ENCODE measurements around the gene ITPK1.

The ITPK1 gene

DNA sequence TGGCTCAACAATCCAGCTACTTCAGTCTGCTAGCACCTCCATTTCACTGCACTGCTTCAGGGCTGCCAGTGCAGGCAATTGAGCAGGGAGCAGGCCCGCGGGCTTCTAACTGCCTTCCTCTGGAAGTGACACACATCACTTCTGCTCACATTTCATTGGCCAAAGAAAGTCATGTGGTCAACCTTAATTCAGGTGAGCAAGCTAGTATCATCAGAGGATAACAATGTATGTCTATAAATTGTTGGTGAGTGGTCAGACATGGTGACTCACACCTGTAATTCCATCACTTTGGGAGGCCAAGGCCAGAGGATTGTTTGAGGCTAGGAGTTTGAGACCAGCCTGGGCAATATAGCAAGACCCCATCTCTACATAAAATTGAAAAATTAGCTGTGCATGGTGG lies 215.1 kb downstream of the ITPK1 start:
- TF ChIP-seq, protein P1, sequence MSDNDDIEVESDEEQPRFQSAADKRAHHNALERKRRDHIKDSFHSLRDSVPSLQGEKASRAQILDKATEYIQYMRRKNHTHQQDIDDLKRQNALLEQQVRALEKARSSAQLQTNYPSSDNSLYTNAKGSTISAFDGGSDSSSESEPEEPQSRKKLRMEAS (IDR thresholded peaks at IDR 0.05): no peak
- TF ChIP-seq CEBPB (IDR thresholded peaks at IDR 0.05) (no peak), YY1 (IDR thresholded peaks at IDR 0.05; ENCODE audit: low read depth) (no peak), EP300 (IDR thresholded peaks at IDR 0.05; ENCODE audit: borderline replicate concordance) (no peak), NFIC (IDR thresholded peaks at IDR 0.05) (no peak), RAD21 (IDR thresholded peaks at IDR 0.05; ENCODE audit: low read depth) (no peak), TCF12 (IDR thresholded peaks at IDR 0.05; ENCODE audit: low read depth) (no peak), TEAD4 (IDR thresholded peaks at IDR 0.05) (no peak), ZBTB7A (IDR thresholded peaks at IDR 0.05; ENCODE audit: low read depth) (no peak), FOXM1 (IDR thresholded peaks at IDR 0.05; ENCODE audit: borderline replicate concordance, low read depth) (no peak), TAF1 (IDR thresholded peaks at IDR 0.05; ENCODE audit: low read depth) (no peak), CREB1 (IDR thresholded peaks at IDR 0.05; ENCODE audit: low read depth) (no peak), EGR1 (IDR thresholded peaks at IDR 0.05) (no peak)
- TF ChIP-seq, protein P2, sequence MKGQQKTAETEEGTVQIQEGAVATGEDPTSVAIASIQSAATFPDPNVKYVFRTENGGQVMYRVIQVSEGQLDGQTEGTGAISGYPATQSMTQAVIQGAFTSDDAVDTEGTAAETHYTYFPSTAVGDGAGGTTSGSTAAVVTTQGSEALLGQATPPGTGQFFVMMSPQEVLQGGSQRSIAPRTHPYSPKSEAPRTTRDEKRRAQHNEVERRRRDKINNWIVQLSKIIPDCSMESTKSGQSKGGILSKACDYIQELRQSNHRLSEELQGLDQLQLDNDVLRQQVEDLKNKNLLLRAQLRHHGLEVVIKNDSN (IDR thresholded peaks at IDR 0.05): no peak
- TF ChIP-seq, protein P3, sequence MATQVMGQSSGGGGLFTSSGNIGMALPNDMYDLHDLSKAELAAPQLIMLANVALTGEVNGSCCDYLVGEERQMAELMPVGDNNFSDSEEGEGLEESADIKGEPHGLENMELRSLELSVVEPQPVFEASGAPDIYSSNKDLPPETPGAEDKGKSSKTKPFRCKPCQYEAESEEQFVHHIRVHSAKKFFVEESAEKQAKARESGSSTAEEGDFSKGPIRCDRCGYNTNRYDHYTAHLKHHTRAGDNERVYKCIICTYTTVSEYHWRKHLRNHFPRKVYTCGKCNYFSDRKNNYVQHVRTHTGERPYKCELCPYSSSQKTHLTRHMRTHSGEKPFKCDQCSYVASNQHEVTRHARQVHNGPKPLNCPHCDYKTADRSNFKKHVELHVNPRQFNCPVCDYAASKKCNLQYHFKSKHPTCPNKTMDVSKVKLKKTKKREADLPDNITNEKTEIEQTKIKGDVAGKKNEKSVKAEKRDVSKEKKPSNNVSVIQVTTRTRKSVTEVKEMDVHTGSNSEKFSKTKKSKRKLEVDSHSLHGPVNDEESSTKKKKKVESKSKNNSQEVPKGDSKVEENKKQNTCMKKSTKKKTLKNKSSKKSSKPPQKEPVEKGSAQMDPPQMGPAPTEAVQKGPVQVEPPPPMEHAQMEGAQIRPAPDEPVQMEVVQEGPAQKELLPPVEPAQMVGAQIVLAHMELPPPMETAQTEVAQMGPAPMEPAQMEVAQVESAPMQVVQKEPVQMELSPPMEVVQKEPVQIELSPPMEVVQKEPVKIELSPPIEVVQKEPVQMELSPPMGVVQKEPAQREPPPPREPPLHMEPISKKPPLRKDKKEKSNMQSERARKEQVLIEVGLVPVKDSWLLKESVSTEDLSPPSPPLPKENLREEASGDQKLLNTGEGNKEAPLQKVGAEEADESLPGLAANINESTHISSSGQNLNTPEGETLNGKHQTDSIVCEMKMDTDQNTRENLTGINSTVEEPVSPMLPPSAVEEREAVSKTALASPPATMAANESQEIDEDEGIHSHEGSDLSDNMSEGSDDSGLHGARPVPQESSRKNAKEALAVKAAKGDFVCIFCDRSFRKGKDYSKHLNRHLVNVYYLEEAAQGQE (IDR thresholded peaks at IDR 0.05; ENCODE audit: low read depth): no peak

DNA sequence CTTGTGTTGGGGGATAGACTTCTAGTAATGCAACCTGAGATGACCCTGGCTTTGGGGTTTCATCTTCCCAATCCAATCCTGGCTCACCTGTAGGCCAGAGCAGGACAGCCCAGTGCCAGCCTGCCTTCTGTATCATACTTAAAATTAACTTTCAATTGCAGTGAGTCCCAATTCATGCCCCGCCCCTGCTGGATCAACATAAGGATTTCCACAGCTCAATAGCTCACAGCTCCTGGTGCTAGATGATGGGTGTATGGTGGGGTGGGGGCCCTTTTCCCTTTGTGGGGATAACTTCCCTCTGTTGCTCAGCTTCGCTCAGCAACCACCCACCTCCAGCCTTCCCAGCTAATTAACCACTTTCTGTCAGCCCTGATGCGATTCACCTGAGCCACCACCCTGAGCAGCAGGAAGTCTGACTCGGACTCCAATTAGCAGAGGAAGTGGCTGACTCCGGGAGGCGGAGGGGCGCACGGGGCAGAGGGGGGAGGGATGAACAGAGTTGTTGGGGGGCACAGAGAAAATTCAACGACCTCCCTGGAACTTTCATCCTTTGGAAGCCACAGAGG lies 217.1 kb downstream of the ITPK1 start:
- no peak for TF ChIP-seq EP300 (IDR thresholded peaks at IDR 0.05; ENCODE audit: borderline replicate concordance)
- TF ChIP-seq CEBPB (IDR thresholded peaks at IDR 0.05): no peak
- no peak for TF ChIP-seq YY1 (IDR thresholded peaks at IDR 0.05; ENCODE audit: low read depth)
- no peak for TF ChIP-seq TCF12 (IDR thresholded peaks at IDR 0.05; ENCODE audit: low read depth)

DNA sequence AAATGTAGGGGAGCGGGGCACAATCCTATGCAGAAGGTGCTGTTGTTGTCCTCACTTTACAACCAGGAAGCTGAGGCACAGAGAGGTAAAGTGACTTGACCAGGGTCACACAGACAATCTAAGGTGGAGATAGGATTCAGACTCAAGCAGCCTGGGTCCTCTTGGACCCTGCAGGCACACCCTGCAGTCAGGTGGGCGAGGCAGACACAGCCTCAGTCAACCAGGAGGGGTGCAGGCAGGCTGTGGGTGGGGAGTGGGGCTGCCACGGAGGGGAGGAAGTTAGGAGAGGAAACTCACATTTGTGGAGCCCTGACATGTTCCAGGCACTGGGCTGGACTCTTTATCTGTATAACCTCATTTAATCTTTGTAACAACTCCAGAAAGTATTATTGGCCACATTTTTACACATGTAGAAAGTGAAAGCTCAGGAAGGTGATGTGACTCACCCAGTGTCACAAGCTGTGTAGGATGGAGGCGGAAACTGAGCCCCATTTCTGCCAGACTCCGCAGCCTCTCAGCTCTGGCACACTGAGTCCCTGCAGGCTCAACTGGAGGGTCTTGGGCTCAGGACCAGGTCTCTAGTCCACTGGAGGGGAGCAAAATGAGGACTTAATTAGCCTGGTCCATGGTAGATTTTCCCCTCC lies 217.7 kb downstream of the ITPK1 start:
- TF ChIP-seq, protein P1 (IDR thresholded peaks at IDR 0.05): no peak
- no peak for TF ChIP-seq RAD21 (IDR thresholded peaks at IDR 0.05; ENCODE audit: low read depth)
- TF ChIP-seq CEBPB (IDR thresholded peaks at IDR 0.05): no peak
- no peak for TF ChIP-seq EP300 (IDR thresholded peaks at IDR 0.05; ENCODE audit: borderline replicate concordance)
- TF ChIP-seq NFIC (IDR thresholded peaks at IDR 0.05): no peak
- no peak for TF ChIP-seq TAF1 (IDR thresholded peaks at IDR 0.05; ENCODE audit: low read depth)
- no peak for TF ChIP-seq TCF12 (IDR thresholded peaks at IDR 0.05; ENCODE audit: low read depth)
- no peak for TF ChIP-seq YY1 (IDR thresholded peaks at IDR 0.05; ENCODE audit: low read depth)
- TF ChIP-seq ZBTB7A (IDR thresholded peaks at IDR 0.05; ENCODE audit: low read depth): no peak

DNA sequence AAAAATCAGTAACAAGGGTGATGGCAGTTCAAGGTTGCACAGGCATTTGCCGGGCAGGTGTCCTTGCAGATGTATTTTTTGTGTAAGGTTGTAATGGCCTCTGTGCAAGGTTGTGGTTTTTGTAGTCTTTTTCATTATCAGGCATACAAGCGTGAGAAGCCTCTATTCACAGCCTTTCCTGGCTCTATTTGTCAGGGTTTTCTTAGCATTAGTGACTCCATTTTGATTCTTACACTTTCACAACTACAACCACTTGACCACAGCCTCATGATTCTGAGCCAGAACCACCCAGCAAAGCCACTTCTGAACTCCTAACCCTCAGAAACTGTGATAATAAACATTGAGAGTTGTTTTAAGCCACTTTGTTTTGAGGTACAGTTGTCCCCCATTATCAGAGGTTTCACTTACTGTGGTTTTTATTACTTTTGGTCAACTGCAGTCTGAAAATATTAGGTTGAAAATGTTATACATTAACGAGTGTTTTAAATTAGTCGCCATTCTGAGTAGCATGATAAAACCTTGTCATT lies 220.3 kb downstream of the ITPK1 start:
- TF ChIP-seq TCF12 (IDR thresholded peaks at IDR 0.05; ENCODE audit: low read depth) (no peak), EGR1 (IDR thresholded peaks at IDR 0.05) (no peak), RAD21 (IDR thresholded peaks at IDR 0.05; ENCODE audit: low read depth) (no peak), YY1 (IDR thresholded peaks at IDR 0.05; ENCODE audit: low read depth) (no peak), NFIC (IDR thresholded peaks at IDR 0.05) (no peak), FOXM1 (IDR thresholded peaks at IDR 0.05; ENCODE audit: borderline replicate concordance, low read depth) (no peak), TAF1 (IDR thresholded peaks at IDR 0.05; ENCODE audit: low read depth) (no peak), ZBTB7A (IDR thresholded peaks at IDR 0.05; ENCODE audit: low read depth) (no peak), CEBPB (IDR thresholded peaks at IDR 0.05) (no peak), TEAD4 (IDR thresholded peaks at IDR 0.05) (no peak), CREB1 (IDR thresholded peaks at IDR 0.05; ENCODE audit: low read depth) (no peak), EP300 (IDR thresholded peaks at IDR 0.05; ENCODE audit: borderline replicate concordance) (no peak)
- TF ChIP-seq, protein P2 (IDR thresholded peaks at IDR 0.05): no peak
- TF ChIP-seq, protein P1 (IDR thresholded peaks at IDR 0.05): no peak
- TF ChIP-seq, protein P3 (IDR thresholded peaks at IDR 0.05; ENCODE audit: low read depth): no peak

DNA sequence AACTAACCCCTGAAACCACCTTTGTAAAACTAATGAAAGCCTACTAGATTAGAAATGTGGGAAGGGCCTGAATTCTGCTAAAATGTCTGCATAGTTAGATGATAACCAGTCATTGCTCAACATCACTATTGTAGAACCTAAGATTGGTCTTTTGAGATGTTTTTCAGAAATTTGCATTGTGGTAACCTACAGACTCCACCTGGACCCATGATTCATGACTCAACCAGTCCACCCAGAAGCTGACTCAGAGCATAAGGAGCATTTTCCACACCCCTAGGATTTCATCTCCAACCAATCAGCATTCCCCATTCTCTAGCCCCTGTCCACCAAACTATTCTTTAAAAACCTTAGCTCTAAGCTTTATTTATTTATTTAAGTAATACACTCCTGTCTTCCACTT lies 223.1 kb downstream of the ITPK1 start:
- TF ChIP-seq, protein P1 (IDR thresholded peaks at IDR 0.05): no peak
- no peak for TF ChIP-seq EP300 (IDR thresholded peaks at IDR 0.05; ENCODE audit: borderline replicate concordance)
- no peak for TF ChIP-seq ZBTB7A (IDR thresholded peaks at IDR 0.05; ENCODE audit: low read depth)
- TF ChIP-seq, protein P2 (IDR thresholded peaks at IDR 0.05): no peak
- no peak for TF ChIP-seq CEBPB (IDR thresholded peaks at IDR 0.05)
- TF ChIP-seq FOXM1 (IDR thresholded peaks at IDR 0.05; ENCODE audit: borderline replicate concordance, low read depth): no peak

All from Ishikawa (cell line).